Activated gamma-delta T cell treated with anti-CD3 and anti-CD28 coated beads, Interleukin-2, amount 50 U/mL, for 16 hours (primary cell): ENCODE results near the gene NR2F2.

Experiments used
- DNase-seq: peaks from one replicate; pipeline ENCODE4 v3.0.0-alpha.2; 2020; ENCODE audit warnings: low read depth

The NR2F2 gene

DNA sequence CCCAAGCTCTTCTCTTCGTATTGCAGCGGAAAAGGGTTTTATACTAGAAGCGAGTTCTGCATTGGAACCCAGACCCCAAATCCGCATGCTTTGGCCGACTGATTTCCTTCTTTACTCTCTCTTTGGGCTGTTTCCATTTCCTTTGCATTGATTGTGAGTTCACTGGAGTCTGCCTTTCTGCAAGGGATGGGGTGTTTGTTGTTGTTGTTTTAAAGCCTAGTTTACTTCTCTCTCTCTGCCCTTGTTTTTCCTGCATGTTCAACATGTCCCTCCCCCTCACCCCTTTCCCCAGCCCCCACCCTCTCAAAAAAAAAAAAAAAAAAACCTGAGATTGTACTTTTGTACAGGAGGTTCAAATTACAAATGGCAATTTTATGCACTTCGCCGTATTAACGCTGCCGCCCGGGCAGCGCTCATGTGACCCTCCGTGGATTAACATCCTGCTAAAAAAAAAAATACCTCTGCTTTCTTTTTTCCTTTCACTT lies 2.2 kb downstream of the NR2F2 start:
- no peak for DNase-seq

DNA sequence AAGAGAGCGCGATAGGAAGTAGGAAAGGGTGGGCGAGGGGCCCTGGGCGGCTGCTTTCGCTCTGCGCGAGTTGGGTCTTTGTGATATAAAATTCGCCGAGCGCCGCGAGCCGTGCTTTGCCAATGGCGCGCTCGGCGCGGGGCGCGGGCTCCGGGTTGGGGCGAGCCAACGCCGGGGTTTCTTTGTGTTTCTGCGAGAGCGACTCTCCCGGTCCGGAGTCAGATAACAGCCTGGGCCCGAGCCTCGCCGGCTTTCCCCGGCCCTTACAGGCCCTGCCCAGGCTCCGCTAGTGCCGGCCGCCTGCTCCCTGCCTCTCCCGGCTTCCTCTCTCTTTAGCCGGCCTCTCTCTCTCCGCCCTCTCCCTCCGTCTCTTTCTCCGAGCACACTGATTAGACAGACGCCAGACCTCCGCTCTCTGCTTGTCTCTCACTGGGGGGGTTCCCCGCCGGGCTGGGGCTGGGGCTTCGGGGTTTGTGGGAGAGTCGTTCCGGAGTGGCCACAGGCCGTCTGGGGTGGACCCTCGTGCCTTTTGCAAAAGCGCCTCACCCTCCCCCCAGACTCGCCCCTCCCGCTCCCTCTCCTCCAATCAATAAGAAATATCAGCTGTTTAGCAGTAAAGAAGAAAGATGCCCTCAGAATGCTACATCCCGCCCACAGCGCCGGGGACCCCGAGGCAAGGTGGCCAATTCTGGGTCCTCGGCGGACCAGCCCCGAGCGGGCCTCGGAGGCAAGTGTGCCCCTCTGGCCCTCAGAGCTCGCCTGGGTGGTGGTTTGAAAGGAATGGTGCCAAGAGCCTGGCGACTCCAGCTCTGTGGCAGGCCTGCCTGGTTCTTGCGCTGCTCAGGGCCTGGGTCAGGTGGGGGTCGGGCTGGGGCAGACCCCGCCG lies 2.9 kb downstream of the NR2F2 start:
- no peak for DNase-seq

DNA sequence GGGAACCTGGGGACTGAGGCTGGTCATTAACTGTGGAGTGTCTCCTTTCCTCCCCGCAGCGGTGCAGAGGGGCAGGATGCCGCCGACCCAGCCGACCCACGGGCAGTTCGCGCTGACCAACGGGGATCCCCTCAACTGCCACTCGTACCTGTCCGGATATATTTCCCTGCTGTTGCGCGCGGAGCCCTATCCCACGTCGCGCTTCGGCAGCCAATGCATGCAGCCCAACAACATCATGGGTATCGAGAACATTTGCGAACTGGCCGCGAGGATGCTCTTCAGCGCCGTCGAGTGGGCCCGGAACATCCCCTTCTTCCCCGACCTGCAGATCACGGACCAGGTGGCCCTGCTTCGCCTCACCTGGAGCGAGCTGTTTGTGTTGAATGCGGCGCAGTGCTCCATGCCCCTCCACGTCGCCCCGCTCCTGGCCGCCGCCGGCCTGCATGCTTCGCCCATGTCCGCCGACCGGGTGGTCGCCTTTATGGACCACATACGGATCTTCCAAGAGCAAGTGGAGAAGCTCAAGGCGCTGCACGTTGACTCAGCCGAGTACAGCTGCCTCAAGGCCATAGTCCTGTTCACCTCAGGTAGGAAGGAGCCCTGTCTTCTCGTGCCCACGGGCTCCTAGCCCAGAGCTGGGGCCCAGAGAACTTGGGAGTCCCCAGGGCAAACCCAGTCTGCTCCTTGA lies 3.7 kb downstream of the NR2F2 start:
- no peak for DNase-seq

DNA sequence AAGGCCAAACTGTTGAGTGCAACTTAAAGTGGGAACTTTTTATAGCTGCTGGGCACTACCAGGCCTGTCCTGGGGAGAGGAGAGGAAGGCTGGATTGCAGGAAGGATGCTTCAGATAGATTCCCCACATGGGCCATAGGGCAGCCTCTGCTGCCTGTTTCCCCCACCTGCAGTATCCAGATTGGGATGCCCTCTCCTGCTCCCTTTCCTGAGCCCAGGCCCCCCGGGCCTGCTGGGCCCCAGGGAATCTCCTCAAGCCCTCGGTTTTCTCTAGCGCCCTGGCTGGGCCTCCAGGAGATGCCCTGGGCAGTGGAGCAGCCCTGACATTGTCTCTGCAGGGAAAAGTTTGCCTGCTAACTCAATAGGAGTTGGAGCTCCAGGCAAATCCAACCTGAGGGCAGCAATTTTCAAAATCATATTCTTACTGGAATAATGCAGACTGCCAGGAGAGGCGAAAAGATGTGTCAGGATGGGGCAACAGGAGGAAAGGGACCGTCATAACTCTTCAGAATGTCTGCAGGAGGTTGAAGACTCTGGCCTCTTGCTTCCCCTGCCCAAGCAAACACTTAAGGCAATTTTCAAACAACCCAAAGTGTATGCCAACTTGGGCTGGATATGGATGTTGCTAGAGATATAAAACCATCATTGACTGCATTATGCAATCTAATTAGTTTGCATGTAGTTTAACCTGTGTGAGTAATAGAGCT lies 4.4 kb downstream of the NR2F2 start:
- DNase-seq: no peak

DNA sequence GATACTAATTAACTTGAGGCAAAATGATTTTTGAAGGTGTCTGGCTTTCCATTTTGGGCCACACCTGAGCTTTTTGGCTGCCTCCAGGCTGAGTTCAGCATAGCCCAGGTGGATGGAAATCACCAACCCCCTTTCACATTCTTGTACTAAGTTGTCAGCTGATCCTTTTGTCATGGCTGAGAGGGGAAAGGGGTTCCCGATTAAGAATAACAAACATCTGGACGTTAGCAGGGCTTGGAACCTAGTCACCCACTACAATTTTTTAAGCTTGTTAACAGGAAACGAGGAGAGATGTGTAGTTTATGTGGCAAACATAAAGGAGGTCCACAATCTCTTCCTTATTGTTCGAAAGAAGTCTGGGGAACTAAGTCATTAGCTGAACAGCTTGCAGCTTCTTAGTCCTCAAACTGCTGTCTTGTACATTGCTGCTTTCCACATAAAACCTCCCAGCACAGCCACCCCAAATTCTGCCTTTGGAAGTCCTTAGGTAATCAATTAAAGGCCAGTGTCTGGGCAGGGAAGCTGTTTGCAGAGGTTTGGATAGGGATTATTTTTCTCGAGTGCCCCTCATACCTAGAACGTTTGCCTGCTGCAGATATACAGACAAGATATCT lies 5.0 kb downstream of the NR2F2 start:
- no peak for DNase-seq

DNA sequence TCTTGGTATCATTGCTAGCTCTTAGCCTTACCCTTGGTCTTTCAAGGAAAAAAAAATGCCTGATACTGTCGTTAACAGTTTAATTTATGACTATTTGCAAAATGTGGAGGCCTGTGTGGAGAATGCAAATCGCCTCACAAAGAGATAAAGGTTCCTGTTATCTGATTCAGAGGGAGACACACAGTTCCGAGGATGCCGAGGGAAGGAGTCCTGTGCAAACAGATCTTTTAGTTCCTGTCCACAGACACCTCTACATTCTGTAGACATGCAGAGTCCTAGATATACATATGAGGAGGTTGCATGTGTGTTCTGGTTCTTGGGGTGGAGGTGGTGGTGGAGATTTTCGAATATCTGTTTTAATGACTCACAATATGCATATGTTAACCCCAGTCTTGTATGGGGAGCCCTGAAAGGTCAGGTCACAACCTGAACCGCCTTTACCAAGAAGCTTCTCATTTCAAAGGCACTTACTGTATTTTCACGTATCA lies 5.7 kb downstream of the NR2F2 start:
- DNase-seq: no peak

DNA sequence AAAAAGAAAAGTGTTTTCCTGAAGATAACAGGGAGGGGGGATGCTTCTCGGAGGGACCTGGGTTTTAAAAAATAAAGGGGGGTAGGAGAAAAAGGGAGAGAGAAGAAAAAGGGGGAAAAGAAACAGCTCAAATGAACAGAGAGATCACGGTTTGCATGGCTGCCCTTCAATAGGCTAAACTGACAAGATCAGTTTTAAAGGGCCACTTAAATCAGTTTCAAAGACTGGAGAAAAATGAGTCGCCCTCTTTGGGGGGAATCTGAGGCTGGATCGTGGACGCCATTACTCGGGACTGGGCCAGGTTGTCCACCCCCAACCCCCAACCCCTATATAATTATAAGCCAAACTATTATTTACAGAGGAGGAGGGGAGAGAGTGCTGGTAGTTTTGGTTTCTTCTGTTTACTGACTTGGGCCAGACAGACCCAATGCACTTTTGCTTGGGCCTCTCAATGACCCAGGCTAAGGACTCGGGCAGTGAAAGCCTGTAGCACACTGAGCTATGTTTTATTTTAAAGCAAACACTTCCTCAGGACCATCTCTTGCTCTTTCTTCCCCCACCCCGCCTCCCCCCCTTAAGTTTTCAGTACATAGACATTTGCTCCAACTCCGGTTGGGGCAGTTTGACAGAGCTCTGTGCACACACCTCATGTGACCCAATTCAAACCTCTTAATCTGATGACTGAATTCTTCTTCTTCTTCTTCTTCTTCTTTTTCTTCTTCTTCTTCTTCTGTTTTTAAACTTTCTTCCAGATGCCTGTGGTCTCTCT lies 6.3 kb downstream of the NR2F2 start:
- DNase-seq: no peak

DNA sequence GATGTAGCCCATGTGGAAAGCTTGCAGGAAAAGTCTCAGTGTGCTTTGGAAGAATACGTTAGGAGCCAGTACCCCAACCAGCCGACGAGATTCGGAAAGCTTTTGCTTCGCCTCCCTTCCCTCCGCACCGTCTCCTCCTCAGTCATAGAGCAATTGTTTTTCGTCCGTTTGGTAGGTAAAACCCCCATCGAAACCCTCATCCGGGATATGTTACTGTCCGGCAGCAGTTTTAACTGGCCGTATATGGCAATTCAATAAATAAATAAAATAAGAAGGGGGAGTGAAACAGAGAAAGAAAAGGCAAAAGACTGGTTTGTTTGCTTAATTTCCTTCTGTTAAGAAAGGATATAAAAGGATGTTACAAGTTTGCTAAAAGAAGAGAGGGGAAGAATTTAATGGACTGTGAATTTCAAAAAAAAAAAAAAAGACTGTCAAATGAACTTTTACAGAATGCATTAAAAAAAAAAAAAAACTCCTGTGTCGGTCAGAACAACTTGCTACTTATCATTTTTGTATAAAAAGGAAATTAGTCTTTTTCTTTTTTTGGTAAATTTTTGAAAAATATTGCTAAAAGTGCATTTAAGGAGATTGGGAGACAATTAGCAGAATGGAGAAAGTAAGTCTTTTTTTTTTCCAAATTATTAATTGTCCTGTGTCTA lies 7.0 kb downstream of the NR2F2 start:
- DNase-seq: no peak

DNA sequence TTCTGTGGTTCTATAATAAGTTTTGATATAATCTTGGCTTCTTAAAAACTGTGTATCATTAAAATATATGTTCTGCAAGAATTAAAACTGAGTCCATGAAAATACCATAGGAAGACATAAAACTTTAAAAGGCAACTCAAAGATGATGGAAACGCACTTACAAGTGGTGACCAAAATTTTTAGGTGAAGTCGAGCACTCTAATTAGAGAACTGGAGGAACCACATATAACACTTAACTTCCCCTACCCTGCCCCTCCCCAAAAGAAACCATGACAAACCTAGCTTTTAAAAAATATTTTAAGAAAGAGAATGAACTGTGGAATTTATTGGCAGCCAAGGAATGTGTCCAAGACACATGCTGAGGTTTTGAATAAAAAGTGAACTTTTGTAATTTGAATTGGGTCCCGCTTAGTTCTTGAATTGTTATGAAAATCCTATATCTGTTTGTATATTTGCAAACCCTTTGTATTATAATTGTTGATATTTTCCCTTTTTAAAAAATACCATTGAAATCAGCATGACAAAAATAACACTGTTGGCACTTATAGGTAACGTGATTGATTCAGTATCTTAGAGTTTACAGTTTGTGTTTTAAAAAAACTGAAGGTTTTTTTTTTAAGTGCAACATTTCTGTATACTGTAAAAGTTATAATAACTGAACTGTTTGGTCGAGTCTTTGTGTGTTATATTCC lies 7.7 kb downstream of the NR2F2 start:
- no peak for DNase-seq

DNA sequence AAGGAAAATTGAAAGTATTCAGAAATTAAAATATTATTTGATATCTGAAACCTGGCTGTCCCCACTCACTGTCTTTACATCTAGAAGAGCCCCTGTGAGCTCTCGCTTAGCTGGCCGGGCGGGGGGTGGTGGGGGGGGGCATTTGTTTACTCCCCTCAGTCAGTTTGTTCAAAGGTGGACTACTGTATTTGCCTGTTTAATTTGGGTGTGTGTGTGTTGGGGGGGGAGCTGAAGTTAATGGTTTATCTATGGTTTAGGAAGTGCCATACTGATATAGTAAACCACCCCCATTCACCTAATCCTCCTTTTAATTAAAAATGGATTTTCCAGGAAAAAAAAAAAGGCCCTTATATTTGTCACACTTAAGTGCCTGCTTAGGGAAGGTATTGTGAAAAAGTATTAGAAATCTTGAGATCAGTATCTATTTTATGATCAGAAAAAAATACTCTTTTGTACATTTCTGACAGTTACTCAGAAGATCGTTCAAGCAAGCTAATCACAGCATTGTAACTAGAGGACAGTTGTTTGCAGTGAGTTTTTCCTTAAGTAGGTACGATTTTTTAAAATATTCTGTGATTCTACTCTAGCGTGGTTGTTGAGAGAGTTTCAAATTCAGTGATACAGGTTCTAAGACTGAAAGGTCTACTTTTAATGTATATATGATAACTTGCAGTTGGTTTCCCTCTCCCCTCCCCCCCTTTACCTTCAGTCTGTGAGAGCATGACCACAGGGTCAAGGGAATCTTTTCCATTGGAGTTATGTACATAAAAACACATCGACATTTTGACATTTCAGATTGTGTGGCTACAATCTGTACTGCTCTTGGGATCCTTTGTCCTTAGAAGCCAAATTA lies 8.5 kb downstream of the NR2F2 start:
- no peak for DNase-seq

DNA sequence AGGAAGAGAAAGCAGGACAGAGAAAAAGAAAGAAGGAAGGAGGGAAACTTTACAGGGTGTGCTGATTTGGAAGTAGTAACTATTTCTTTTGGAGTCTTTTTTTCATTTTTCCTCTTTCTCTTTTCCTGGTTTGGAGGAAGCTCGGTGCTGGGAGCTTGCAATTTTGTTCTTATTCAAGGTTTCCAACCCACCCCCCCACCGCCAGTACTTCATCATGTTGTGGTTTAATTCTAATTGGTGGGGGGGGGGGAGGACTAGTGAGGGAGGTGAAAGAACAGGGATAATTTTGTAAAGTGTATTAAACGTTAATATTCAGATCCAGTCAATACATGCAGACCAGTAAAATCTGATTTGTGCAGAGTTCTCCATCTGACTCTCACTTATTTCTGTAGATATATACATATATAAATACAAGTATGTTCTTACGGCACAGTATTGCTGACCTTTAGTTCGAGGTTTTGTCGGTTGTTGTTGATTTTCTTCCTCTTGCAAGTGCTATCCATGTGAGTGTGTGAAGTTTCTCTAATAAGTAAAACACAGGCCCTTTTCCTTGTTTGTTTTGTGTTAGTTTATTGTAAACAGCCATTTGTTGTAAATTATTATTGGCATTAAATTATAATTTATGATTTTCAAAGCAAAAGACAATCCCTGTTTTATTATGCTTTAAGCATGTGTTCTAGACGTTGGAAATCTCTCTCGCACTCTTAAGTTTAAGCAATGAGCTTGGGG lies 9.3 kb downstream of the NR2F2 start:
- no peak for DNase-seq

DNA sequence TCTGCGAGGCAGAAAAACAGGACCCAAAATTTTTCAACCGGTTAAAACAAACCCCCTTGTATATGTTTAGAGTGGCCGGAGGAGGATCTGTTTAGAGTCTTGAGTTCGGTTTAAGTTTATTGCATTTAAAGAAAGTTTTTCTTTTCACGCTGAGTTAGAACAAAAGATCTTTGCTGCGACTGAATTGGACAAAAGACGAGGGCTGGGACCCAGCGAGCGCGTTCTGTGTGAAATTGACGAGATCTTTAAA lies 9.8 kb downstream of the NR2F2 start:
- no peak for DNase-seq

DNA sequence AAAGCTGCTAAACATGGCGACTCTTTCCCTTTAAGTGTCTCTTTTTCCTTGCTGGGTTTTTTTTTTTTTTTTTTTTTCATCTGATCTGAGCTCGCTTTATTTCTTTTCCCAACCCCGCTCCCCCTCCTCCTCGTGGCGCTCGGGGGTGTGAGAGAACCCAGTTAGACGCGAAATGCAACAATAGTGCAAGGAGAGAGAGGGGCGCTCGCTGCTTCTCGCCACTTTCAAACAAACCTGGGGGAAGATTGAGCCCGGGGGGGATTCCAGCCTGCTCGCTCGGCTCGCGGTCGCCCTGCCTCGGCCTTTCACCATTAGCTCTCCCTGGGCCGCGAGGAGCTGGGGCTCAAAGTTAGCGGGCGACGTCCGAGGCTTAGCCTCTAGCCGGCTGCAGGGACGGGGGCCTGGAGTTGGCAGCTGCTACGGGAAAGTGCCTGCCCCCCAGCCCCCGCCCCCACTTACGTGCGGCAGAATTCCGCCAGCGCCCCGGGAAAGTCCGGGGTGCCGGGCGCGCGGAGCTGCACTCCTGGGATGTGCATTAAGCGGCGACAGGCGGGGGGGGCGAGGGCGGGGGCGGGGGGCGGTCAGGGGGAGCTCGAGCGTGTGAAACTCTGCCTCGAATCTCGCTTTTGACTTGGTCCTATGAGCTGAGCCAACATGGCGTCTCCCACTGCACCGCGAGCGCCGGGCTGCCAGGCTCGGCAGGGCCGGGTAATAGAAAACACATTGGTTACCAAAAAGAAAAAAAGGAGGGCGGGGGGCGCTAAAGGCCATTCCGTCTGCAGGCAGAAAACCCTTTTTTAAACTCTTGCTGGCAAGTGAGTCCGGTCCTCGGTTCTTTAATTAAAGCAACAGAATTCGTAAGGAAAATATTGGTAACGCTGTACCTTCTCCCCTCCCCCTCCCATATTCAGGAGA lies 10.4 kb downstream of the NR2F2 start:
- DNase-seq: no peak

DNA sequence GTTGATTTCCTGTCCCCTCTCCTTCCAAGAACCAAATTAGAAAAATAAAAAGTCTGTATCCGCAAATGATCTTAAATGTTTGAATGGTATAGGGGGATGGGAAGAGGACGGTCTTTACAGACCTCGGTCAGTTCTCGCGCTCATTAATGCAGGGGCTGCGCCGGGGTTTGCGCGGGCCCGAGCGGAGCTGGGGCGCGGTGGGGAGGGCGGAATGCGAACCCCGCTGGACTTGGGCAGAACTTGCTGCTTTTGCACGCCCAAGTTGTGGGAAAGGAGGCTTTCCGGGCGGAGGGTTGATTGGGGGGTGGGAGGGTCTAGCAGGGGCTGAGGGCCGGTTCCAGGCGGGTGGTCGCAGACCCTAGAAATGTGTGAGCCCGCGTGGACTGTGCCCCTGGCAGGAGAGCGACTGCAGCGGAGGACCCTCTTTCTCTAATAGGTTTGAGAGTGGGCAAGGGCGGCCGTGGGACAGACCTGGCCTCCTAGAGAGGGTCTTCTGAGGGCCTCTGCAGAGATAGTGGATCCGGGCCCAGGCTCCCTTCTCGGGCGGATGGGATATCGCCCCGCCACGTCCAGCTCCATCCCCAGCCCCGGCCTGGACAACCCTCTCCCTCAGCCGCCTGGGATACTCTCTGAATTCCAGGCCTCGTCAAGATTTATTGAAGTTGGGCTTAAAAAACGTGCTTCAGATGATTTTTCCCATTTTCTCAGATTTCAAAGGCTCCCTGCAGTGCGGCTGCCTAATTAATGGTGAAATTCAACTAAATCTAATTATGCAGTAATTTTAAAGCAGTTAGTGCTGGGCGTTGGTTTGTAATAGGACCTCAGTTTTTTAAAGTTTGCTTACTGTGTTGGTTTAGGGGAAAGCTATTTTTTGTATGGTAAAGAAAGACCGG lies 11.3 kb downstream of the NR2F2 start:
- no peak for DNase-seq

DNA sequence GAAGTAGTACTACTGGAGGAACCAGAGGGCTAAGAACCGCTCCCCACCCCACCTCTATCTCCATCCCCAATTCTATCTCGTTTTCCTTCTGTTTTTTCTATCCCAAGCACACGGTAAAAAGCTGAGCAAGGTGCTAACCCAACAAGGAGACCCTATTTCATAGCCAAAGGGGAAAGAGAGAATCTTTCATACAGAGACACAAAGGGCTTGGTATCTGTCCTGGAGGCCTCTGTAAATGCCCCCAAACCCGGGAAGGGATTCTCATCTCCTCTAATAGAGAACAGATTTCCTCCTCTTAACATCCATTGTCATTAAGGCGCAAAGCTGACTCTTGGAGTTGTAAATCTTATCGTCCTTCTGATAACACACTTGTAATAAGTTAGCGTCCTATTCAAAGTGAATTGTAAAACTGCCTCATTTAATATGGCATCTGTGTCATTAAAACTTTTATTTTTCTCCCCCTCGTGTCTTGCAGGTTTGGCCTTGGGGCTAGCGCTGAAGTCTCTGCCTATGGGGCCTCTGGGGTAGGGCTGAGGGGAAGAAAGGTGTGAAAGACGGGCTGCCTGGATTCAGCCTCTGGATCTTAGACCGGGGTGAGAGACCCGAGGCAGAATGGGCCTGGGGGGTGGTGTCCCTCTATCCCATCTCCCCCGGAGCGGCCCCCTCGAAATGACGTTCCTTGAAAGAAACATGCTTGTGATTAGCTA lies 12.1 kb downstream of the NR2F2 start:
- DNase-seq: no peak
